NCI-H2029 (cell line): ENCODE results near the gene LRRC57.

ENCODE experiments used
- DNase-seq: peaks from one replicate; lab custom pipeline; 2025; lab: John Stamatoyannopoulos, UW

LRRC57 gene

DNA sequence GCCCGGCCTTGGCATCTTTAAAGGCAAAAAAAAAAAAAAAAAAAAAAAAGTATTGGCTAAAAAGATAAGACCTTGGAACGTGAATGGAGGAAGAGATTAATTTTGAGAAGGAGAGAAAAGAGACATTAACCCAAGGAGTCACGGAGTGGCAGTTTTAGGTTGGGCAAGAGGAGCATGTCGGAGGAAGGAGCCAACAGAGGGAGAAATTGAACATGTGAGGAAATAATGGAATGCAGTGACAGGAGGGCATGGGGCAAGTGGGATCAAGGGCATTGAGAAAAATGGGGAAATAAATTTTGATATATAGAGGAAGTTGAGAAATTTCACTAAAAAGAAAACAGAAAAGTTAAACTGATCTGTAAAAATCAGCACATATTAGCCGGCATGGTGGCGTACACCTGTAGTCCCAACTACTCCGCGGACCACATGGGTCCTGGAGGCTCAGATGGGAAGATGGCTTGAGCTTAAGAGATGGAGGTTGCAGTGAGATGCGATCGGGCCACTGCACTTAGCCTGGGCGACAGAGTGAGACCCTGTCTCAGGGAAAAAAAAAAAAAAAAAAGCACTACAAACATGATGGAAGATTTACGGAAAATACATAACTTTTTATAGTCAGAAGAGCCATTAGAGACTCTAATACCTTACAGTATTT, 1.3 kb upstream of the LRRC57 start:
- no peak for DNase-seq

DNA sequence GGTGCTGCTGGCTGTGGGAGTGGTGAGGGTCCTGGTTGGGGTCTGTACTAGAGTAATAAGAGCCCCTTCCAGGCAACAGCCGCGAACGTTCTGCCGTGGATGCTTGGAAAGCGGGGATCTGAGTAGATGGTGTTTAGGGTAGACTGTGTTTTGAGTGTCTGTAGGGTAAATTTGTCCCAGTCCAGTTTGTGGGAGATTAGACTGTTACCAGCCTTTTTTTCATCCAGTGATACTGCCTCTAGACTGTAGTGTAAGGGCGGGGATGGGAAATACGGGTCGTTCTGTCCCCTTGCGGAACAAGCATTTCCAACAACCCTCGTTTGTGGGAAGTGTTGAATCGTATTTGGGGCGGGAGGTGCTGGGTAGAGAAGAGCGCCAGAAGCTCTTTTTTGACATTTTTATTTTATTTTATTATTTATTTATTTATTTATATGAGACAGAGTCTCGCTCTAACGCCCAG, 469 bp upstream of the LRRC57 start:
- no peak for DNase-seq

GRCh38 chr15:42547918-42548248, 710 bp downstream of the LRRC57 start:
- no peak for DNase-seq

DNA sequence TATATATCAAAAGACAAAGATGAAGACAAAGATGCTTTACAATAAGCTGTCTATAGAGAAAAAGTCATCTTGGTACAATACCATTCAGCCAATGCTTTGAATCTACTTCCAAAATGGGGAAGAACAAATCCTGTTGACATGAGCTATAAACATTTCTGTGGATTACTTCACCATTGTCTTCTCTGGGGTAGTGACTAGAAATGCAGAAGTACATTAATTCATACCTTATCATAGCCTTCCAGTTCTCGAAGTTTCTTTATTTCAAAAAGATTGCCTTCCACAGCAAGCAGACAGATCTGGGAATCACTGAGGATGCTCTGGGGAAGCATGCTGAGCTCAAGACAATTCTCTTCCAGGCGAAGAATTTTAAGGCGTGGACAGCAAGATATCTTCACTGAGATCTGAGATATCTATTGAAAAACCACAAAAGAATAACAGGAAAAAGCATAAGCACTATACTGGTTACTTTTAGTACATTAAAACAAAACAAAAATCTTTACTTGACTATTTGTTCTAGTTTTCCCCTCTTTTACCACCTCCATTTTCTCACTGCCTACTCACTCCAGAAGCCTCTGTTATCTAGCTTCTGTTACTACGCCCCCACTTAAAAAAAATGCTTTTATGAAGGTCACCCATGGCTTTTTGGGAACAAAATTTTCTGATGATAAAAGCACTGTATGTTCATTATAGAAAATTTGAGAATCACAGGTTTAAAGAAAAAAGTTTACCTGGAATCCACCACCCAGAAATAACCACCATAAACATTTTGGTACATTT, 3.6 kb downstream of the LRRC57 start:
- no peak for DNase-seq

DNA sequence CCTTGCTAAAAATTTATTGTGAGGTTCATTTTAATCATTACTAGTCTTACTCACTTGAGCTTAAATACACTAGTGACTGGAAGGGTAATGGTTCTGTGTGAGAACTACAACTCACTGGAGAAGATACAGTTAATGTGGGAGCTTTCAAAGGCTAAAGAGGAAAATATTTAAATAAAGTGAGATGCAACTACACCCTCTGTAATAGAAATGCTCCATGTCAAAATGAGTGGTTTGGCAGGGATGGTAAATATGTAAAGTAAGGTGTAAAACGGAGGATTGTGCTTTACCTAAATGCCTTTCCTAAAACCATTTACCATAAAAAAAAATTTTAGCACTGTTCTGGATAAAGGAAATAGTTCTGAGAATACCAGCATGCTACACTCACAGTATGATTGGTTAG, 15.3 kb downstream of the LRRC57 start:
- no peak for DNase-seq

GRCh38 chr15:42528970-42529369, 19.6 kb downstream of the LRRC57 start:
- DNase-seq = no peak

GRCh38 chr15:42523331-42523730, 25.3 kb downstream of the LRRC57 start:
- no peak for DNase-seq

GRCh38 chr15:42511007-42511391, 37.6 kb downstream of the LRRC57 start:
- DNase-seq = no peak

DNA sequence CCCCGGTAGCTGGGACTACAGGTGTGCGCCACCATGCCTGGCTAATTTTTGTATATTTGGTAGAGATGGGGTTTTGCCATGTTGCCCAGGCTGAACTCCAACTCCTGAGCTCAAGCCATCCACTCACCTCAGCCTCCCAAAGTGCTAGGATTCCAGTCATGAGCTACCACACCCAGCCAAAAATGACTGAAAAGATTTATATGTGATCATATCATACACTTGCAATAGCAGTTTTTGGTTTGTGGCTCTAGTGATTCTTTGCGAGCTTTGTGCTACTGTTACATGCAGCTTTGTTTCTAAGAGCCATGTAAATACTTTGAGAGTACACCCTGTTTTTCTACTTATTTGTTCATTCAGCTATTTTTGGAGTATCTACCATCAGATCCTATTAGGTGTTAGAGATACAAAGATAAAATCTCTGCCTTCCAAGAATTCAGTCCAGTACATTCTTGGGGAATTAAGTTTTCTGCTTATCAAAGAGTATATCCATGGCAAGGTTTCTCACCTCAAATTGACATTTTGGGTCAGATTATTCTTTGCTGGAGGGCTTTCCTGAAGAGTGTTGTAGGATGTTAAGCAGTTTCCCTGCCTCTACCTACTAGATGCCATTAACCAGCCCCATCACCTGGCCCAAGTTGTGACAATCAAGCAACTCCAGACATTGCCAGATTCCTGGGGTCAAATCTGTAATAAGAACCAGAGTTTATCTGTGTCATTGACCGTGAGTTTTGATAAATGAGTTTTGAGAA, 38.2 kb downstream of the LRRC57 start:
- DNase-seq = no peak

- no peak for DNase-seq
Observed at GRCh38 chr15:42508263-42508690, 40.3 kb downstream of the LRRC57 start.

GRCh38 chr15:42507514-42507913, 41.1 kb downstream of the LRRC57 start:
- DNase-seq = no peak

- no peak for DNase-seq
Observed at GRCh38 chr15:42504631-42505030, 44.0 kb downstream of the LRRC57 start.

- no peak for DNase-seq
Observed at GRCh38 chr15:42503825-42504224, 44.8 kb downstream of the LRRC57 start.

- DNase-seq = no peak
Observed at GRCh38 chr15:42502477-42502876, 46.1 kb downstream of the LRRC57 start.

- no peak for DNase-seq
Observed at GRCh38 chr15:42499858-42500609, 48.6 kb downstream of the LRRC57 start.

- no peak for DNase-seq
Observed at GRCh38 chr15:42498212-42499068, 50.2 kb downstream of the LRRC57 start.

GRCh38 chr15:42495361-42496212, 53.0 kb downstream of the LRRC57 start, which contains the start of gene SNAP23:
SNAP23 (plus strand) TSS chr15:42495634; CDS start chr15:42511847, 16,213 bp downstream.
- DNase-seq = peak; percentile 30

GRCh38 chr15:42494998-42495360, 53.6 kb downstream of the LRRC57 start:
- DNase-seq = no peak

- DNase-seq = no peak
Observed at GRCh38 chr15:42493679-42494078, 54.9 kb downstream of the LRRC57 start.

DNA sequence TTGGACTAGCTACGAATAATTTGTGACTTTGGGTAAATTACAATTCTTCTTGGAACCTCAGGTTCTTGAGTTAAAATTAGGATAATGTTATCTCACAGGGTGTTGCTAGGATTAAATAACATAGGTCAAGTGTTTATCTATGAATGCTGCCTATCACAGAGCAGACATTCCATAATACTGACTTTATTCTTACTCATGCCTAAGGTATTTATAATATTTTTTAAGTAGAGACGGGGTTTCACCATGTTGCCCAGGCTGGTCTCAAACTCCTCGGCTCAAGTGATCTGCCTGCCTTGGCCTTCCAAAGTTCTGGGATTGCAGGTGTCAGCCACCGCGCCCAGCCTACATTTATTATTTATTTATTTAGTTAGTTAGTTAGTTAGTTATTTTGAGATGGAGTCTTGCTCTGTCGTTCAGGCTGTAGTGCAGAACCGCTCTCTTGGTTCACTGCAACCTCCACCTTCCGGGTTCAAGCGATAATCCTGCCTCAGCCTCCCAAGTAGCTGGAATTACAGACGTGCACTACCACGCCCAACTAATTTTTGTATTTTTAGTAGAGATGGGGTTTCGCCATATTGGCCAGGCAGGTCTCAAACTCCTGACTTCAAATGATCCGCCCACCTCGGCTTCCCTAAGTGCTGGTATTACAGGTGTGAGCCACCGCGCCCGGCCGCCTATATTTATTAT, 56.9 kb downstream of the LRRC57 start:
- no peak for DNase-seq
